Endothelial cell of umbilical vein (primary cell): Measurements from ENCODE around the gene PHAF1. TPM values are rescaled to one million over a fixed set of nuclear protein-coding genes. Genes with fewer than 3 reads are reported as not detected.

Experiments
- BruUV-seq: library from RNA; stranded (reverse); fragments of 400-500 nt; replicated peaks from 2 replicates; lab custom pipeline; 2021; lab: Mats Ljungman, UMichigan
- CTCF ChIA-PET: fragments of 300-600, 350-600 bp; sonication (Branson Sonifier 250); formaldehyde crosslinking; loops from one replicate; lab custom pipeline; 2021; ENCODE audit warnings: antibody characterized with exemption, inconsistent platforms; lab: Charles Lee
- POLR2A ChIA-PET: fragments of 300-600, 350-600 bp; sonication (Branson Sonifier 250); formaldehyde crosslinking; loops from one replicate; lab custom pipeline; 2021; ENCODE audit warnings: antibody characterized with exemption, inconsistent platforms; lab: Charles Lee
- DNase-seq: peaks from one replicate; pipeline ENCODE4 v3.0.0-alpha.2; 2011; ENCODE audit warnings: low read depth, low spot score
- FAIRE-seq: peaks from 2 replicates; lab custom pipeline; 2011; peaks lifted over from hg19 to GRCh38; lab: Jason Lieb, UNC
- H2AFZ ChIP-seq: 2 replicates; pipeline ENCODE4 v1.6.0; 2012; ENCODE audit warnings: low read depth, low read length, control low read depth, inconsistent platforms
- H3K27ac ChIP-seq: 2 replicates; pipeline ENCODE4 v1.5.1; 2011; ENCODE audit warnings: low read depth, mild to moderate bottlenecking, control low read depth, low read length, moderate library complexity; ENCODE audit not compliant: insufficient read depth
- H3K27me3 ChIP-seq, 2 experiments: 2 replicates each; pipeline versions ENCODE4 v1.6.0 to v1.6.1; 2011; ENCODE audit warnings: low read length in 2 of 2, mixed read lengths in 1 of 2; ENCODE audit not compliant: control insufficient read depth in 2 of 2, insufficient read depth in 2 of 2
- H3K36me3 ChIP-seq, 2 experiments: 2 replicates in 1 of 2; 3 replicates in 1 of 2; pipeline ENCODE4 v1.5.1; 2011; ENCODE audit warnings: low read length in 2 of 2, mild to moderate bottlenecking in 1 of 2, moderate library complexity in 1 of 2; ENCODE audit not compliant: control insufficient read depth in 2 of 2, insufficient read depth in 2 of 2; ENCODE audit errors: extremely low read depth in 1 of 2
- H3K4me1 ChIP-seq: 3 replicates; pipeline ENCODE4 v1.5.1; 2011; ENCODE audit warnings: mild to moderate bottlenecking, low read length; ENCODE audit not compliant: control insufficient read depth, insufficient read depth; ENCODE audit errors: extremely low read depth
- H3K4me2 ChIP-seq: 2 replicates; pipeline ENCODE4 v1.6.1; 2011; ENCODE audit warnings: low read length, control low read depth, mixed read lengths; ENCODE audit not compliant: insufficient read depth
- H3K4me3 ChIP-seq, 3 experiments: fragments of 200-600 bp in 1 of 3; sonication (generic), shearing (Covaris generic) in 1 of 3; replicated peaks in 1 of 3; 2 replicates each; pipeline ENCODE4 v1.5.1; 2011 to 2016; ENCODE audit warnings: control low read depth in 3 of 3, low read length in 3 of 3, mild to moderate bottlenecking in 2 of 3, inconsistent platforms in 1 of 3, low read depth in 1 of 3, moderate library complexity in 1 of 3; ENCODE audit not compliant: insufficient read depth in 1 of 3
- H3K79me2 ChIP-seq: 2 replicates; pipeline ENCODE4 v1.6.0; 2012; ENCODE audit warnings: low read length, inconsistent platforms; ENCODE audit not compliant: control insufficient read depth, insufficient read depth
- H3K9ac ChIP-seq: replicated peaks from 2 replicates; pipeline ENCODE3; 2011; ENCODE audit warnings: low read length, control low read depth; ENCODE audit not compliant: insufficient read depth; ENCODE audit errors: extremely low read depth
- H3K9me1 ChIP-seq: replicated peaks from 3 replicates; pipeline ENCODE4 v1.6.0; 2011; ENCODE audit warnings: mild to moderate bottlenecking, low read length; ENCODE audit not compliant: control insufficient read depth, insufficient read depth; ENCODE audit errors: extremely low read depth
- H3K9me3 ChIP-seq: replicated peaks from 2 replicates; pipeline ENCODE4 v1.5.1; 2012; ENCODE audit warnings: low read length, inconsistent platforms; ENCODE audit not compliant: control insufficient read depth, insufficient read depth
- H4K20me1 ChIP-seq: replicated peaks from 2 replicates; pipeline ENCODE3; 2011; ENCODE audit warnings: mild to moderate bottlenecking, low read length; ENCODE audit not compliant: control insufficient read depth, insufficient read depth; ENCODE audit errors: extremely low read depth
- EZH2 ChIP-seq: IDR thresholded peaks from 2 replicates; pipeline ENCODE4 v1.6.1; 2012; ENCODE audit warnings: borderline replicate concordance, low read depth, mild to moderate bottlenecking, moderate library complexity, low read length, inconsistent platforms; ENCODE audit not compliant: severe bottlenecking
- FOS ChIP-seq: IDR thresholded peaks from 2 replicates; pipeline ENCODE4 v1.6.1; 2011; ENCODE audit warnings: mild to moderate bottlenecking, low read length, moderate library complexity, borderline replicate concordance; ENCODE audit not compliant: insufficient read depth
- JUN ChIP-seq: IDR thresholded peaks from 2 replicates; pipeline ENCODE4 v1.6.1; 2011; ENCODE audit warnings: borderline replicate concordance, low read depth; ENCODE audit not compliant: insufficient read length, insufficient read depth
- MAX ChIP-seq: IDR thresholded peaks from 2 replicates; pipeline ENCODE4 v1.6.1; 2011; ENCODE audit not compliant: insufficient read depth, insufficient read length
- MYC ChIP-seq: IDR thresholded peaks from one replicate; pipeline ENCODE4 v1.6.1; 2011; ENCODE audit warnings: mild to moderate bottlenecking, low read depth, low read length
- POLR2A ChIP-seq: IDR thresholded peaks from 2 replicates; pipeline ENCODE4 v1.6.1; 2012; ENCODE audit warnings: low read depth, mild to moderate bottlenecking, control low read depth, low read length
- POLR2AphosphoS5 ChIP-seq: IDR thresholded peaks from 2 replicates; pipeline ENCODE4 v1.6.1; 2012; ENCODE audit warnings: low read depth, mild to moderate bottlenecking, control low read depth, low read length, moderate library complexity; ENCODE audit not compliant: insufficient read depth
- dilution Hi-C: fragments of 300-500 bp; cut with MboI; formaldehyde crosslinking; loops from one replicate; pipeline ENCODE4 v1.15.0; 2019; ENCODE audit warnings: low sequenced_read_pairs; ENCODE audit not compliant: extremely low pct_ligation_motif_present
- intact Hi-C: fragments of 100-400 bp; cut with micrococcal nuclease; formaldehyde crosslinking; loops from one replicate; pipeline ENCODE4 v1.10.0; 2022
- polyA plus RNA-seq, 4 experiments: library from polyadenylated mRNA; depleted of rRNA in 3 of 4; stranded (reverse) in 3 of 4; unstranded in 1 of 4; fragments of >200 nt; gene quantifications; 2 replicates each; pipeline versions ENCODE4 v1.2.1 to v1.2.3, GENCODE V29; 2011 to 2012; ENCODE audit warnings: missing spikeins in 1 of 4
- total RNA-seq: library from RNA; stranded (reverse); gene quantifications from 2 replicates; pipeline ENCODE4 v1.2.3, GENCODE V29; 2021
- TF ChIP-seq, protein P1 (sequence below), 2 donors: IDR thresholded peaks; 1 replicate in 1 of 2; 2 replicates in 1 of 2; pipeline ENCODE4 v1.5.1; 2011; ENCODE audit warnings: low read length in 2 of 2, mild to moderate bottlenecking in 2 of 2, moderate library complexity in 2 of 2, control low read depth in 1 of 2, inconsistent platforms in 1 of 2, low read depth in 1 of 2; ENCODE audit not compliant: insufficient read depth in 1 of 2; ENCODE audit errors: extremely low read depth in 1 of 2

PHAF1 gene
- total and polyA plus RNA-seq, 2 donors (not counting 3 experiments of a cell fraction or from before 2014, with no cell fraction given), result 18.5 to 21.9 TPM

DNA sequence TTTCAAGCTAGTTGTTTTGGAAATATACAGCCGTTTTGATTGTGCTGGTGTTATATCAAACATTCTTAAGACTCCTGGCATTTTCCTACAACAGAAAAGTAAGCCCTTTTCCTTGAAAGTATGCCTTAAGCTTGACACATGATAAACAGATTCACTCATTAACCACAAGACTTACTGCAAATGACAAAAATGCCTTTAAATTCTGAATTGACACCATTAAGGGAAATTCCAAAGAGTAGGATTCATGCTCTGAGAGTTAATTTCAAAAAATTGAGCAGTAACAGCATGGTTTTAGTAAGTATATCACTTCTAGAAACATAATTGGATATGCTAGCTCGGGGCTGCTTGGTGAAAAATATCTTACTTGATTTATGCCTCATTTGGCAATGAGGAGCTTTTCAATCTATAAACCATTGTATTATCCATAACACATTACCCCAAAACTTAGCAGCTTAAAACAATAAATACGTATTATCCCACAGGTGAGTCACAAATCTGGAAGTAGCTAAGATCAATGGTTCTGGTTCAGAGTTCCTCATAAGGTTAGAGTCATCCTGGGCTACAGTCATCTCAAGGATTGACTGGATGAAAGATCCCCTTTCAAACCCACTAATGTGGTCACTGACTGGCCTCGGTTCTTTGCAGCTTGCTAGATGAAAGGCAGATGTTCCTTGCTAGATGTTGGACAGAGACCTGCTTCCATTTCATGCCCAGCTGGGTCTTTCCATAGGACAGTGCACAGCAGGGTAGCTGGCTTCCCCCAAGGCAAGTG lies 8.2 kb upstream of the PHAF1 start:
- H3K4me2 ChIP-seq, result no peak overlapping the region
- POLR2A ChIA-PET, result no interaction called here
- intact Hi-C loops, result no loop called here
- no peak for DNase-seq
- dilution Hi-C loops, result no loop called here
- peaks cover 2 to 7% of the 10 kb centered on the region in 2 experiments for H3K36me3 ChIP-seq
- CTCF ChIA-PET, result interaction anchor here (0.9 to 9.0 kb wide), 7 partner anchors 19 to 147 kb away, joined by 3 to 86 read pairs (median 5); no protein-coding TSS in a partner anchor
- H3K9ac ChIP-seq, result no peak overlapping the region
- H3K4me1 ChIP-seq, result no peaks in the 10 kb centered on the region
- no TSS peak for BruUV-seq
- H4K20me1 ChIP-seq, result no peaks in the 10 kb centered on the region
- FAIRE-seq, result no peak
- H3K79me2 ChIP-seq, result peaks cover 3% of the 10 kb centered on the region
- no peak overlapping the region for H2AFZ ChIP-seq
- no peak overlapping the region for H3K4me3 ChIP-seq
- TF ChIP-seq POLR2AphosphoS5 (no peak), MAX (no peak), POLR2A (no peak), JUN (no peak)
- H3K27me3 ChIP-seq, result no peaks in the 10 kb centered on the region
- H3K9me1 ChIP-seq, result no peaks in the 10 kb centered on the region
- H3K9me3 ChIP-seq, result no peaks in the 10 kb centered on the region
- no peak overlapping the region for H3K27ac ChIP-seq

- ChIA-PET POLR2A (no interaction called here), CTCF (interaction anchor here (0.8 to 9.0 kb wide), 10 partner anchors 10 to 150 kb away, joined by 3 to 86 read pairs (median 4); no protein-coding TSS in a partner anchor)
- Histone ChIP-seq H3K27ac (no peak overlapping the region), H3K4me2 (no peak overlapping the region), H3K4me1 (peaks cover 2% of the 10 kb centered on the region), H3K9ac (no peak overlapping the region), H4K20me1 (no peaks in the 10 kb centered on the region), H3K9me3 (no peaks in the 10 kb centered on the region), H3K9me1 (no peaks in the 10 kb centered on the region), H3K79me2 (no peaks in the 10 kb centered on the region), H2AFZ (no peak overlapping the region), H3K27me3 (no peaks in the 10 kb centered on the region), H3K4me3 (no peak overlapping the region), H3K36me3 (peaks cover 2 to 7% of the 10 kb centered on the region in 2 experiments)
- TF ChIP-seq FOS (no peak), EZH2 (no peak), MAX (no peak), MYC (no peak), POLR2AphosphoS5 (peak; percentile 56)
- TF ChIP-seq, protein P1, sequence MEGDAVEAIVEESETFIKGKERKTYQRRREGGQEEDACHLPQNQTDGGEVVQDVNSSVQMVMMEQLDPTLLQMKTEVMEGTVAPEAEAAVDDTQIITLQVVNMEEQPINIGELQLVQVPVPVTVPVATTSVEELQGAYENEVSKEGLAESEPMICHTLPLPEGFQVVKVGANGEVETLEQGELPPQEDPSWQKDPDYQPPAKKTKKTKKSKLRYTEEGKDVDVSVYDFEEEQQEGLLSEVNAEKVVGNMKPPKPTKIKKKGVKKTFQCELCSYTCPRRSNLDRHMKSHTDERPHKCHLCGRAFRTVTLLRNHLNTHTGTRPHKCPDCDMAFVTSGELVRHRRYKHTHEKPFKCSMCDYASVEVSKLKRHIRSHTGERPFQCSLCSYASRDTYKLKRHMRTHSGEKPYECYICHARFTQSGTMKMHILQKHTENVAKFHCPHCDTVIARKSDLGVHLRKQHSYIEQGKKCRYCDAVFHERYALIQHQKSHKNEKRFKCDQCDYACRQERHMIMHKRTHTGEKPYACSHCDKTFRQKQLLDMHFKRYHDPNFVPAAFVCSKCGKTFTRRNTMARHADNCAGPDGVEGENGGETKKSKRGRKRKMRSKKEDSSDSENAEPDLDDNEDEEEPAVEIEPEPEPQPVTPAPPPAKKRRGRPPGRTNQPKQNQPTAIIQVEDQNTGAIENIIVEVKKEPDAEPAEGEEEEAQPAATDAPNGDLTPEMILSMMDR (IDR thresholded peaks at IDR 0.05; ENCODE audit: extremely low read depth in 1 of 2, insufficient read depth in 1 of 2, low read depth in 1 of 2, low read length in 2 of 2), result peak; percentile 47 to 64
- BruUV-seq, result no TSS peak
- dilution Hi-C loops, result no loop called here
- DNase-seq, result peak; percentile 46
- FAIRE-seq, result no peak
- intact Hi-C loops, result loop anchor here (1.0 kb wide), 1 partner anchor 51 kb away; no protein-coding TSS in a partner anchor
These were observed 5.7 kb upstream of the PHAF1 start for GRCh38 chr16:67104061-67104460.
